Occipital lobe (tissue), 2 donors: ENCODE measurements around the gene SH3BP5. TPM values are rescaled to one million over a fixed set of nuclear protein-coding genes. Genes with fewer than 3 reads are reported as not detected.
"Not testable (repeated sequence)": the region's sequence is repeated elsewhere in the genome, so short reads cannot be mapped to it uniquely, and the experiment has no call there.

Experiments used
- DNase-seq: peaks from one replicate; lab custom pipeline; 2025; lab: John Stamatoyannopoulos, UW
- total RNA-seq: library from RNA; depleted of rRNA; stranded (reverse); fragments of >200 nt; gene quantifications from one replicate; pipeline ENCODE4 v1.2.3, GENCODE V29; 2014

The SH3BP5 gene, protein sequence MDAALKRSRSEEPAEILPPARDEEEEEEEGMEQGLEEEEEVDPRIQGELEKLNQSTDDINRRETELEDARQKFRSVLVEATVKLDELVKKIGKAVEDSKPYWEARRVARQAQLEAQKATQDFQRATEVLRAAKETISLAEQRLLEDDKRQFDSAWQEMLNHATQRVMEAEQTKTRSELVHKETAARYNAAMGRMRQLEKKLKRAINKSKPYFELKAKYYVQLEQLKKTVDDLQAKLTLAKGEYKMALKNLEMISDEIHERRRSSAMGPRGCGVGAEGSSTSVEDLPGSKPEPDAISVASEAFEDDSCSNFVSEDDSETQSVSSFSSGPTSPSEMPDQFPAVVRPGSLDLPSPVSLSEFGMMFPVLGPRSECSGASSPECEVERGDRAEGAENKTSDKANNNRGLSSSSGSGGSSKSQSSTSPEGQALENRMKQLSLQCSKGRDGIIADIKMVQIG
- total RNA-seq = 61.6 TPM

DNA sequence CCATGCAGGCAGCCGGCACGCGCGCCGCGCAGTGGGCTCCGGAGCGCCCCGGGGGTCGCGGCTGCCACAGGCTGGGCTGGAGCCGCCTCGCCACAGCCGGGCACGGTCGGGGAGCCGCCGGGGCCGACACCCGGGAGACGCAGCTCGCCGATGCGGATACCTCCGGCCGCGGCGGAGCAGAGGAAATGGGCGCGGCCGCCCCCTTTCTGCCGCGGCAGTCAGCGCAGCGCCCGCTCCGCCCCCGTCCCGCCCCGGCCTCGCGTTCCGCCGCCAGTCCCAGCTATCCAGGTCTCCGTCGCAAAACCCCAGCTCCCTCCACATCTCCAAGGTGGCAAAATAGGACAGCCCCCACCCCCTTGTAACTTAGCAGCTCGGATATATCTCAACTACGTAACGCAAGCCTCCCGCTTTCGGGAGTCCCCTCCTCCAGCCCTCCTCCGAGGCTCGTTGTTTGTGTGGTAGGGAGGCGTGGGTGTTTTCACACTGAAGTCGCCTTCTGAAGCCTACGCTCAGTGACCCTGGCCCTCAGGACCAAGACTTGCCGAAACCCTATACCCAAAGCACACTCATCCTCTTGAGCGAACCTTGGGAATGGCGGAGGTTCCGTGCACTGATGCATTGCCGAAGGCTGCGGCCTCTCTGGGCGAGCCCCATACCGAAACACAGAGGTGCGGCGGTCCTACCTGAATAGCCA lies at the start of gene SH3BP5:
Gene SH3BP5 (minus strand): TSS at position 182 of the 694 bp plus-strand sequence. CDS start 178 bp downstream, at position 4.
- DNase-seq = peak; percentile 66

DNA sequence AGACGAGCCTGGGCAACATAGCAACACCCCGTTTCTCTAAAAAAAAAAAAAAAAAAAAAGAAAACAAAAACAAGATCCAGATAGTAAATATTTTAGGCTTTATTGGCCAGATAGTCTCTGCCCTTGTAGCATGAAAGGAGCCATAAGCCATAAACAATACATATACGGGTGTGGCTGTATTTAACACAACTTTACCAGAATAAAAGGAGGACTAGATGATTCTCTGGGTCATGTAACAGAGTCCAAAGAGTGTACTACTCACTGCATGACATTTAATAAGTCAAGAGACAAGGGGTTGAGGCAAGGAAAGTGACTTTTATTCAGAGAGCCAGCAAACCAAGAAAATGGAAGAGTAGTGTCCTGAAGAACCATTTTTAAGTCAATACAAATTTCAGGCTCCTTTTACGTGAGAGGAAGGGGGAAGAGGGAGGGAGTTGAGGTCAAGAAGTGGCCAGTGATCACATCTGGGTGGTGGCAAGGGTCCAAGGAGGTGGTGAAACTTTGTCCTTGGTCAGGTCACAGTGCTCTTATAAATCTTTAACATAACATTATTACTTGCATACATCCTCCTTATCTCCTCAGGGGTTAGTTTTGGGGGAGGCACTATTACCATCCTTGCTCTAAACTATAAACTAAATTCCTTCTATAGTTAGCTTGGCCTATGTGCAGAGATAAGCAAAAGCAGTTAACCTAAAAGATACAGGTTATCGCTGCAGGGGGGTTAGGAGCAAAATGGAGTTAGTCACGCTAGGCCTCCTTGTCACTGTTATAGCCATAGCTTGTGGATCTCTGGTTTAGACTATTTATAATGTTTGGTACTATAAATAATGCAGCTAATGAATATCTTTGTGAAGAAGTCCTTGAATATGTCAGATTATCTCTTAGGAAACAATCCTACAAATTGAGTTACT lies 48.8 kb upstream of the SH3BP5 start:
- no peak for DNase-seq

DNA sequence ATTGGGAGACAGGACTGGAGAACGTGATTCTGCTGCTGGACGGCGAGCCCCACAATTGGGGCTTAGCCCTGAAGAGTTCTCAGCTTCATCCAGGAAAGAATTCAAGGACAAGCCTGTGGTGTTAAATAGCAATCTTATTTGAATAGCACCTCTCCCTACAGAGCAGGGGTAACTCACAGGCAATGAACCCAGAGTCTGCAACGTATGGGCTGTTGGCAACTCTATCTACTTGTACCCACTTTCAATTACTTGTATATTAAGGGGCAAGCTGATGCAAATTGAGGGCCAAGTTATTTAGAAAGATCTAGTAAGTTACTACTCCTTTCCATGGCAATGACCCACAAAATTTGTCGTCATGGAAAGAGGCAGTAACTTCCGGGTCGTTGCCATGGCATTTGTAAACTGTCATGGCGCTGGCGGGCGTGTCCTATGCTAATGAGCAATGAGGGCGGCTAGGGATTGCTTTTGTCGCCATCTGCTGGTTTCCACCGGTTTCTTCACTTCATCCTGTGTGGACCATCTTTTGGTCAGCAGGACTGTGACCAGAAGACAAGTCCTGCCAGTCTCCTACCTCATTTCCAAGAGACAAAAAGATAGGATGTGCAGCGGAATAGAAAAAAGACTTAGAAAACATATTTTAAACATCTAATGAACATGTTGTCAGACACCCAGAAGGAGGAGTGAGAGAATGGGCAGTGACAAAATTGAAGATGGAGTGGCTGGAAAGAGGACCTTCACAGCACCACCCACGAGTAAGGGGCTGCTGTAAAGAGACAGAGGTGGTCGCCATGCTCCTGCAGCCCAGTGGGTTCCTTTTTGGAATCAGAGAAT lies 45.8 kb upstream of the SH3BP5 start:
- peak; percentile 84 for DNase-seq

DNA sequence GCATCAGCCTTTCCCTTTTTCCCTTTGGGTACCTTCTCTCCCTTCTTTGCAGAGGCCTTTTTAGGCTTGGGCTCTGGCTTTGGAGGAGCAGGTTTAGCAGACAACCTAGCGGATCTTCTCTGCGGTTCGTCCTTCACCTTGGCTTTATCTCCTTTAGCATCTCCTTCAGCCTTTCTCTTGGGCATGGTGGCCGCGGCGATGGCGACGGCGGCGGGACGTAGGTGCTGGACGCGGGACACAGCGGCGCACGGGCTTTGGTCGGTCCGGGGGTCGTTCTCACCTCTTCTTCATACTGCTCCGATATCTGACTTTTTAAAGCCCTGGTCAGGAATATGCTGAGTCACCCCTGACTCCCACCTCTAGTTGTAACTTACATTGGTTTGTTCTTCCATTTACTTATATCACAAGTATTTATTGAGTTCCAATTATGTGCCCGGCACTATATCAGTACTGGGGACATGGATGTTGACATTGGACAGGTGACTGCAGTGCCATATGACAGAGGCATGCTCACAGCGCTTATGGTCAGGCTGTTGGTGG lies 43.1 kb upstream of the SH3BP5 start:
- DNase-seq = no peak

DNA sequence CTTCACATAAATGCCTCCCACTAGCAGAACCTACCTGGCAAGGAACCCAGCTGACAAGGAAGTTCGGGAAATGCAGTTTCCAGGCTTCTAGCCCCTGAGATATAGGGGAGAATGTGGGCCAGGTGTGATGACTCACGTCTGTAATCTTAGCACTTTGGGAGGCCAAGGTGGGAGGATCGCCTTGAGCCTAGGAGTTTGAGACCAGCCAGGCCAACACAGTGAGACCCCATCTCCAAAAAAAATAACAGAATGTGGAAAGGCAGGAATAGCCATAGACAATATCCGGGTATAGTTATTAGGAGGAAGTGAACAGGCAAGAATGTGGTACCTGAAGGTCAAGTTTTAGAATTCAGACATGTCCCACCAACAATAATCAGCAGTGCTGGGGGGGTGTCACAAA lies 40.5 kb upstream of the SH3BP5 start:
- DNase-seq = no peak

DNA sequence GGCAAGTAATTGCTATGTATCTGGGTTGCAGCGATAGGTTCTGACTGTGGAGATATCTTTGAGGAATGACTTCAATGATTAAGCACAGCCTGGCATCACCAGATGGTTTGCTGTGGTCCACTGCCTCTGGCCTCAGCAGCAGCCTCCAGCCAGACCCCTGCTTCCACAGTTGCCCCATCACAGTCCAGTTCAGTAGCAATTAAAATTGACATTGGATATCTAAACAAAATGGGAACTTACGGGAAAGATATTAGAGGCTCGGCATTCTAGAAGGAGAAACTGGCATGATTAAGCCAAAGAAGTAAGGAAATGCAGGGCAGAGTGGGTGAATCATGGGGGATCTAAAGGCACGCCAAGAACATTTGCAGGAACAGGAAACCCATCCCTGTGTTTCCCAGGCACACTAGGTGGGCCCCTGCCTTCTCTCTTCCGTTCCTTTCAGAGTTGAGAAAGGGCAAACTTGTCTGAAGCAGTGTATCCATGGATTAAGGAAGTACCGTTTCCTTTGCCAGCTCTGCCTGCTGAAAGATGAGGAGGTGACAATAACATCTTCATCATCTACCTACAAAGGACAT lies 36.3 kb upstream of the SH3BP5 start:
- DNase-seq = no peak

DNA sequence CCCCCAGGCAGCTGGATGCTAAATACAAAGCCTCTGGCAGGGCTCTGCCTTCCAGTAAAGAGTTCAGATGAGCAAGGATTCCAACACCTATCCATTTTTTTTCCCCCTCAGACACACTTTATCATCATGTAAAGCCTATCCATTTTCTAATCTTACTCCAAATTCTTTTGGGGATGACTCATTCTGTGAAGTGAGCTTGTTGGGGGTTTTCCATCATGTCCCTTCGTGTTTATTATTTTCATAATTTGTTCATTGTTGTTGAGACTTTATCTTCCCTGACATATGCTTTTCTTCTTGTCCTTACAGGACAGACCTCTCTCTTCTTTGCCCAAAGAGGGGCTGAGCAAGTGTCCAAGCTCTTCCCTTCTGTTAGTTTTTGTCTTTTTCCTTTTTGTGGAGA lies 34.7 kb upstream of the SH3BP5 start:
- no peak for DNase-seq

DNA sequence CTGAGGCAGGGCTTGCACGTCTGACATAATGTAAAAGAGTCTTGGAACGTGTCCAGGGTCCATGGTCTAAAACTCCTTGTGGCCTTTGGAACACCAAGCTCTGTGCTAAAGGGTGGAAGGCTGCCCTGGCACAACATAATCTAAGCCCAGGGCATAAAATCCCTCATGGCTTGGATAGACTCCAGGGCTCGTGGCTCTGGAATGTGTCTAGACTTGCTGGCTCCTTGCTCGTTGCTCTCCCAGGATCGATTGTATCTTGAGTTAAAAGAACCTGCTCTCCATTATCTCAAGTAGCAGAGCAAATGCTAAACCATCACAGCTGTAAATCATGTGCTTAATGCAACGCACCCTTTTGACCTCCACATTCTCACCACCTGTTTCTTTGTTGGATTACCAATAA lies 31.7 kb upstream of the SH3BP5 start:
- not testable (repeated sequence) for DNase-seq

DNA sequence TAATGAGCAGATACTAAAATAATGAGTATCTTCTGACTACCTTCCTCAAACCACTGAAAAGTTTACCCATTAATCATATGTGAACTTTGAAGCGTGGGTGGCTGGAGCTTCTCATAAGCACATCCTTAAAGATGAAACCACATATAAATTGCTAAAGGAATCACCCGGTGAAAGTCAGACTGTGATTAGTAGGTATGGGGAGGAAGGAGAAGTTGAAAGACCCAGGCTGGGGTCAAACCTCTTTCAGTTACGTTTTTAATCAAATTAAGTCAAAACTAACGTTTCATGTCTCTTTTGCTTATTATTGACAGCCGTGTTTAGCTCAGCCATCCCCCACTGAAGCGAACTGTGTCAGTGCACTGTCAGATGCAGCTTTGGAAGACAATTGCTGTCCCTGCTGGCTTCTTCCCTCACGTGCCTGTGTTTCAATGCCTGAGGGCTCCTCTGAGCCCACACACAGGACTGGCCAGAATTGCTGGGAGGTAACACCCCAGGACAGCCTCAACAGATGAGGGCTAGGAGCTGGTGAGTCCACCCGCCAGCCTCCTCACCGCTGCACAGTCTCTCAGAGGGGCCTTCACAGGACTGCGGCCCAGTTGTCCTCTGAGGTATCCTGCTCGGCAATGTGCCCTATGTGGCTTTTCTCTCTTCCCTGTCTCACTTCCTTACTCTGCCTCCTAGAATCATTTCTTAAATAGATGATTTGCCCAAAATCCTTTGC lies 29.3 kb upstream of the SH3BP5 start:
- no peak for DNase-seq

DNA sequence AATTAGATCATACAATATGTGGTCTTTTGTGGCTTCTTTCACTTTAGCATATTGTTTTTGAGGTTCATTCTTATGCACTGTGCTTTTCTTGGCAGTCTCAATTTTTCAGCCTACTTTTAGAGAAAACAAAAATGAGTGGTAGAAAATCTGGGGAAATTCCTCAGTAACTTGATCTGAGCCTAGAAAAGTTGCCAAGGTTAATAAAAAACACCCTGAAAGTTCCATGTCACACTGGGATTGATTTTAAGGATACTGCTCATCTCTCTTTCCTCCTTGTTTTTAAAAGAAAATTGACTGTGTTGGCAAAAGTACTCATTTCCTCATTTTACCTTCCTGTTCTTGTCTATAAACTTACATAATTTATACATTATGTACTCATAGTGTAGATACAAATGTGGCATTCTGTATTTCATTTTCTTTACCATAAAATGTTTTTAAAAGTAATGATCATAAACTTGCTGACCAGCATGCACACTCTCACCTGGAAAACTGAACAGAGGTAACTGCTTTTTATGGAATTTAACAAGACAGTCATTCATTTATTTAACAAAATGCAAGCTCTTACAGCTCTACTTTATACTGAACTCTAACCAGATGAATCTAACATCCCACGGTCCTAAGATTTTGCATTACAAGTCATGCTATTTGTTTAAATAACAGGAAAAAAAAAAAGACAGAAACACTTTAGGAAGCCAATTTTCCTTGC lies 28.6 kb upstream of the SH3BP5 start:
- DNase-seq = no peak

DNA sequence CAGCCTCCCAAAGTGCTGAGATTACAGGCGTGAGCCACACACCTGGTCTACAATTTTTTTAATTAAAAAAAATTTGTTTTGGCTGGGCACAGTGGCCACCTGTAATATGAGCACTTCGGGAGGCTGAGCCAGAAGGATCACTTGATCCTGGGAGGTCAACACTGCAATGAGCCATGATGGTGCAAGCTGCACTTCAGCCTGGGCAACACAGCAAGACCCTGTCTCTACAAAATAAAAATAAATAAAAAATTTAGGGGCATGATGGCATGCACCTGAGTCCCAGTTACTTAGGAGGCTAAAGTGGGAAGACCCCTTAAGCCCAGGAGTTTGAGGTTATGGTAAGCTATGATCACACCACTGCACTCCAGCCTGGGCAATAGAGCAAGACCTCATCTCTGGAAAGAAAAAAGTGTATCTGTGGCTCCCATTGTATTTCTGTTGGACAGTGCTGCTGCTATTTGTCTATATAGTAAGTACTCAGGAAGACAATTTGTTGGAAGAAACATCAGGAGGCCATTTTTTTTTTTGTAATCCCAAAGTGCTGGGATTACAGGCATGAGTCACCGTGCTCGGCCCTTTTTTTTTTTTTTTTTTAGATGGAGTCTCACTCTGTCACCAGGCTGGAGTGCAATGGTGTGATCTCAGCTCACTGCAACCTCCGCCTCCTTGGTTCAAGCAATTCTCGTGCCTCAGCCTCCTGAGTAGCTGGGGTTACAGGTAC lies 27.5 kb upstream of the SH3BP5 start:
- DNase-seq = no peak

DNA sequence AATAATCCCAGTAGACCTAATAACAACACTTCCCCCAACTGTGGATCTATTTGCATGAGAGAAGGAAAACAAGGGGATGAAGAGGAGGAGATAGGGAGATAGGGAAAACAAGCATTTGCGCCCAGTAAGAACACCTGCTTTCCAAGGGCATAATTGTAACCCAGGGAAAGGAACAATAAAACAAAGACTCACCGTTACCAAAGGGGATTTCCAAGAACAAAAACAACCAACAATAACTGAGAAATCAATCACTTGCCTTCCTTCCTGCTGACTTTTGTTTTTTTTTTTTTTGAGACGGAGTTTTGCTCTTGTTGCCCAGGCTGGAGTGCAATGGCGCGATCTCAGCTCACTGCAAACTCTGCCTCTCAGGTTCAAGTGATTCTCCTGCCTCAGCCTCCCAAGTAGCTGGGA lies 24.3 kb upstream of the SH3BP5 start:
- not testable (repeated sequence) for DNase-seq

DNA sequence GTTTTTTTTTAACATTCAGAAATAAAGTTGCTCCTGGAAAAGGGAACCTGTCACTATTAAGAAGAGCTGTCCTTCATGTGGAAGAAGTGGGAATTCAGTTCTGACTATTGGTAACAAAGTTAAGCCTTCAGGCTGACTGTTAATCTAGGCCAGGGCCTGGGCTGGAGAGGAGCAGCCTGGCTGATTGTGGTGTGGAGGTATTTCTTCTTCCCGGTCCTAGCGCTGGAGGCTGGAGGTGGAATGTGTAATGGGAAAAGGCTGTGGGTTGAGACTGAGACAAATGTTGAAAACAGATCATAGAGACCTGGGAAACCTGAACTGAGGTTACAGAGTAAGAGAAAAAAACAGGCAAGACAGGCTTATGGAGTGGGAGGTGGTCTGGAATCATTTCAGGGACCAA lies 23.8 kb upstream of the SH3BP5 start:
- no peak for DNase-seq

DNA sequence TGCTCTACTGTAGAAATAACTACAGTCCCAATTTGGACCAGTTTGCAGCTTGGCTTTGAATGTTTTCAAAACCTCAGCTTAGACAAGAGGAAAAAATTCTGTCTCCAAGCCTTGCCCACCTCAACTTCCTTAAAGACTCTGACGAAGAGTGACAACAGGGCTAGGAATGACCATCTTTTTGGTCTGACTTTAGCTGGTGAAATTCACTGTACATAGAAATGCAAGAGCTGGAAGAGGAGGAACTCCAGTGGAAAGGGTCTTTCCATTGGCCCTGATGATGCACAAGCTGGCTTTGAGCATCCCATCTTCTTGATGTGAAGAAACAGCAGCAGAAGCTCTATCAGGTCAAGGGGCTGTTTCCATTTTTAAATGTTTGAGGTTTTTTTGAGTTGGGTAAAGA lies 22.7 kb upstream of the SH3BP5 start:
- DNase-seq = no peak

DNA sequence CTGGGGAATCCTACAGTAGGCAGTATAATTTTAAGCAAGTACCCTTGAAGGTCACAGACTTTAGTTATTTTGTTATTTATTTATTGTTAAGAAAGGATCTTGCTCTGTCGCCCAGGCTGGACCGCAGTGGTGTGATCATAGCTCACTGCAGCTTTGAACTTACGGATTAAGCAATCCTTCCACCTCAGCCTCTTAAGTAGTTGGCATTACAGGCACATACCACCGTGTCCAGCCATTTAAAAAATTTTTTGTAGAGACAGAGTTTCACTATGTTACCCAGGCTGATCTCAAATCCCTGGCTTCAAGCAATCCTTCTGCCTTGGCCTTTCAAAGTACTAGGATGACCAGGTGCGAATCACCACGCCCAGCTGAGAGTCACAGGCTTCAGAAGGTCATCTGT lies 22.1 kb upstream of the SH3BP5 start:
- DNase-seq = no peak

DNA sequence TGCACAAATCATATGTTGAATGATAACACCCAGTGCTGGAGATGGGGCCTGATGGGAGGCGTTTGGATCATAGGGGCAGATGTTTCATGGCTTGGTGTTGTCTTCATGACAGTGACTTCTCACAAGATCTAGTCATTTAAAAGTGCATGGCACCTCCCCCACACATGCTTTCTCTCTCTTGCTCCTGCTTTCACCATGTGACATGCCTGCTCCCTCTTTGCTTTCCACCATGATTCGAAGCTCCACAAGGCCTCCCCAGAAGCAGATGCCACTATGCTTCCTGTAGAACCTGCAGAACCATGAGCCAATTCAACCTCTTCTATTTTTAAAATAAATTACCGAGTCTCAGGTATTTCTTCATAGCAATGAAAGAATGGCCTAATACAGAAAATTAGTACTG lies 17.8 kb upstream of the SH3BP5 start:
- no peak for DNase-seq

DNA sequence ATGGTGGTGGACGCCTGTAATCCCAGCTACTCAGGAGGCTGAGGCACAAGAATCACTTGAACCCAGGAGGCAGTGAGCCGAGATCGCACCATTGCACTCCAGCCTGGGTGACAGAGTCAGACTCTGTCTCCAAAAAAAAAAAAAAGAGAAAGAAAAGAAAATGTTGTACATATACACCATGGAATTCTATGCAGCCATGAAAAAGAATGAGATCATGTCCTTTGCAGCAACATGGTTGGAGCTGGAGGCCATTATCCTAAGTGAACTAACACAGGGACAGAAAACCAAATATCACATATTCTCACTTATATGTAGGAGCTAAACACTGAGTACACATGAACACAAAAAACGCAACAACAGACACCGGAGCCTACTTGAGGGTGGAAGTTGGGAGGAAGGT lies 17.1 kb upstream of the SH3BP5 start:
- DNase-seq = not testable (repeated sequence)

DNA sequence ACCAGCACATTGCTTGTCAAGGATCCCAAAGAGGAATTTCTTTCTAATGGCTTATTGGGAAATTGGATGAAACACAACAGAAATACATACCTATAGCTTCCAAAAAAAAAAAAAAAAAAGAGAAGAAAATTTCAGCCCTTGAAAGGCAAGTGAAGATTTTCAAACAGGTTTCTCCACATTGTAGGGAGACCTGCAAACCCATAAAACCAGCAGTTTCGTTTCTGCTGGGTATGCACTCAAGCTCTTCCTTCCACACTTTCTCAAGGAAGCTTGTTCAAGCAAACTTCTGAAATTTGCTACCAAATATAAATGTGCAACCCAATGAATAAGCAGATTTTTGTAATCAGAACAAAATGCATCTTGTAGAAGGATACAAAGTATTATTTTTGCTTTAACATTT lies 15.9 kb upstream of the SH3BP5 start:
- DNase-seq = no peak
